Measurements from ENCODE around the gene CACUL1.

DNA sequence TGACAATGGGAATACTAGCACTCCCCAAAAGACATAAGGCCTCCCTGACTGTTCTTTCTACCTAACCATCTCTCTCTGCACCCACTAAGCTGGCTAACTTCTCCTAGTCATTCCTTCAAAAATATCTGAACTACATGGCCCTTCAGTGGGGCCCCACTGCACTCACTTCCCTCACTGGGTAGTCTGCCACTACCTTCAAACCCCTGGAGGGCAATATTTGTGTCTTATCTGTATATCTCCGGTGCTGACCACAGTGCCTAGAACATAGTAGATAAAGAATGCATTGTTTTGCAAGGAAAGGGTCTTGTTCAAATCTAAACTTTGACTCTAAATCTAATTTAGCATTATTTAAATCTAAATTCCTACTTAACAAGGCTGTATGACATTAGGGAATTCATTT, 44.3 kb downstream of the CACUL1 start:
- TF ChIP-seq, protein P1, sequence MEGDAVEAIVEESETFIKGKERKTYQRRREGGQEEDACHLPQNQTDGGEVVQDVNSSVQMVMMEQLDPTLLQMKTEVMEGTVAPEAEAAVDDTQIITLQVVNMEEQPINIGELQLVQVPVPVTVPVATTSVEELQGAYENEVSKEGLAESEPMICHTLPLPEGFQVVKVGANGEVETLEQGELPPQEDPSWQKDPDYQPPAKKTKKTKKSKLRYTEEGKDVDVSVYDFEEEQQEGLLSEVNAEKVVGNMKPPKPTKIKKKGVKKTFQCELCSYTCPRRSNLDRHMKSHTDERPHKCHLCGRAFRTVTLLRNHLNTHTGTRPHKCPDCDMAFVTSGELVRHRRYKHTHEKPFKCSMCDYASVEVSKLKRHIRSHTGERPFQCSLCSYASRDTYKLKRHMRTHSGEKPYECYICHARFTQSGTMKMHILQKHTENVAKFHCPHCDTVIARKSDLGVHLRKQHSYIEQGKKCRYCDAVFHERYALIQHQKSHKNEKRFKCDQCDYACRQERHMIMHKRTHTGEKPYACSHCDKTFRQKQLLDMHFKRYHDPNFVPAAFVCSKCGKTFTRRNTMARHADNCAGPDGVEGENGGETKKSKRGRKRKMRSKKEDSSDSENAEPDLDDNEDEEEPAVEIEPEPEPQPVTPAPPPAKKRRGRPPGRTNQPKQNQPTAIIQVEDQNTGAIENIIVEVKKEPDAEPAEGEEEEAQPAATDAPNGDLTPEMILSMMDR (IDR thresholded peaks at IDR 0.05; ENCODE audit: low read depth, low read length), result no peak
- TF ChIP-seq EZH2phosphoT487 (IDR thresholded peaks at IDR 0.05; ENCODE audit: low read depth), result no peak

All from OCI-LY3 (cell line).